ENCODE data around the gene EPB41L4B.

EPB41L4B gene

GRCh38 chr9:109199676-109200075 is 121.2 kb downstream of the EPB41L4B start:
- no peak for DNase-seq (ENCODE audit: low read depth)

- DNase-seq (ENCODE audit: low read depth) = no peak
These were observed 122.0 kb downstream of the EPB41L4B start for GRCh38 chr9:109198736-109199382.

- DNase-seq (ENCODE audit: low read depth) = no peak
These were observed 126.8 kb downstream of the EPB41L4B start for GRCh38 chr9:109193974-109194556.

GRCh38 chr9:109192732-109193361 is 128.0 kb downstream of the EPB41L4B start:
- DNase-seq (ENCODE audit: low read depth) = no peak

GRCh38 chr9:109191746-109192145 is 129.1 kb downstream of the EPB41L4B start:
- no peak for DNase-seq (ENCODE audit: low read depth)

GRCh38 chr9:109190151-109190550 is 130.7 kb downstream of the EPB41L4B start:
- no peak for DNase-seq (ENCODE audit: low read depth)

- no peak for DNase-seq (ENCODE audit: low read depth)
These were observed 133.9 kb downstream of the EPB41L4B start for GRCh38 chr9:109186857-109187520.

GRCh38 chr9:109182940-109183798 is 137.7 kb downstream of the EPB41L4B start:
- no peak for DNase-seq (ENCODE audit: low read depth)

GRCh38 chr9:109182550-109182939 is 138.3 kb downstream of the EPB41L4B start:
- DNase-seq (ENCODE audit: low read depth) = no peak

GRCh38 chr9:109181284-109181683 is 139.6 kb downstream of the EPB41L4B start:
- no peak for DNase-seq (ENCODE audit: low read depth)

GRCh38 chr9:109179801-109180523 is 140.9 kb downstream of the EPB41L4B start:
- no peak for DNase-seq (ENCODE audit: low read depth)

GRCh38 chr9:109176963-109177362 is 143.9 kb downstream of the EPB41L4B start:
- DNase-seq (ENCODE audit: low read depth) = no peak

GRCh38 chr9:109176386-109176785 is 144.5 kb downstream of the EPB41L4B start:
- DNase-seq (ENCODE audit: low read depth) = no peak

- no peak for DNase-seq (ENCODE audit: low read depth)
These were observed 147.9 kb downstream of the EPB41L4B start for GRCh38 chr9:109172935-109173334.

- no peak for DNase-seq (ENCODE audit: low read depth)
These were observed 148.9 kb downstream of the EPB41L4B start for GRCh38 chr9:109171926-109172325.

GRCh38 chr9:109168170-109168569 is 152.7 kb downstream of the EPB41L4B start:
- DNase-seq (ENCODE audit: low read depth) = no peak

GRCh38 chr9:109167716-109168115 is 153.1 kb downstream of the EPB41L4B start:
- no peak for DNase-seq (ENCODE audit: low read depth)

GRCh38 chr9:109166771-109167601 is 153.9 kb downstream of the EPB41L4B start, which contains the start of gene FRRS1L:
Gene FRRS1L, minus strand, starts transcription at chr9:109167249. Its CDS starts 111 bp downstream, at chr9:109167138.
- no peak for DNase-seq (ENCODE audit: low read depth)

- DNase-seq (ENCODE audit: low read depth) = no peak
These were observed 154.6 kb downstream of the EPB41L4B start for GRCh38 chr9:109166171-109166770.

GRCh38 chr9:109164042-109164441 is 156.8 kb downstream of the EPB41L4B start:
- no peak for DNase-seq (ENCODE audit: low read depth)
